ENCODE results near the gene OXSR1. TPM values are rescaled to one million over a fixed set of nuclear protein-coding genes. Genes with fewer than 3 reads are reported as not detected.

The OXSR1 gene
- total and polyA plus RNA-seq, 9 donors: 12.4 to 41.1 (median 28.4) TPM

DNA sequence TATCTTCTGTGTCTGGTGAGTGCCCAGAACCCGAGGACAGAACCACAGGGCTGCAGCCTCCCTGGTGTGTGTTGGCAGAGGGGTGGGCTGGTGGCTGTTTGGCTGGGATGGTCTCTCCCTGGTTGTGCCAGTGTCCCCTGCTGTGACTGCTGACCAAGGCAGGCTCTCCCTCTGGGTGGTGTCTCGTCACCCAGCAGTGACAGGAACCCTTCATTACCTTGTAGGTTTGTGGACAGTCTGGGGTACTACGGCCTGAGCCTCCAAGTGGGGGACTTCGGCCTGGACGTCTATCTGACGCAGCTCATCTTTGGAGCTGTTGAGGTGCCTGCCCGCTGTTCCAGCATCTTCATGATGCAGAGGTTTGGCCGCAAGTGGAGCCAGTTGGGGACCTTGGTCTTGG, 110.3 kb downstream of the OXSR1 start:
- WGBS, 3 donors: 92 to 97% (median 93%) methylated on average over 8 of the region's 8 CpGs
- no peak for DNase-seq
- Histone ChIP-seq H3K27ac (no peak overlapping the region), H3K27me3 (no peaks in the 10 kb centered on the region), H3K9me3 (no peaks in the 10 kb centered on the region), H3K4me3 (no peak overlapping the region), H3K4me1 (ENCODE audit: insufficient read depth) (no peaks in the 10 kb centered on the region), H3K36me3 (no peaks in the 10 kb centered on the region)
- TF ChIP-seq, protein P1, sequence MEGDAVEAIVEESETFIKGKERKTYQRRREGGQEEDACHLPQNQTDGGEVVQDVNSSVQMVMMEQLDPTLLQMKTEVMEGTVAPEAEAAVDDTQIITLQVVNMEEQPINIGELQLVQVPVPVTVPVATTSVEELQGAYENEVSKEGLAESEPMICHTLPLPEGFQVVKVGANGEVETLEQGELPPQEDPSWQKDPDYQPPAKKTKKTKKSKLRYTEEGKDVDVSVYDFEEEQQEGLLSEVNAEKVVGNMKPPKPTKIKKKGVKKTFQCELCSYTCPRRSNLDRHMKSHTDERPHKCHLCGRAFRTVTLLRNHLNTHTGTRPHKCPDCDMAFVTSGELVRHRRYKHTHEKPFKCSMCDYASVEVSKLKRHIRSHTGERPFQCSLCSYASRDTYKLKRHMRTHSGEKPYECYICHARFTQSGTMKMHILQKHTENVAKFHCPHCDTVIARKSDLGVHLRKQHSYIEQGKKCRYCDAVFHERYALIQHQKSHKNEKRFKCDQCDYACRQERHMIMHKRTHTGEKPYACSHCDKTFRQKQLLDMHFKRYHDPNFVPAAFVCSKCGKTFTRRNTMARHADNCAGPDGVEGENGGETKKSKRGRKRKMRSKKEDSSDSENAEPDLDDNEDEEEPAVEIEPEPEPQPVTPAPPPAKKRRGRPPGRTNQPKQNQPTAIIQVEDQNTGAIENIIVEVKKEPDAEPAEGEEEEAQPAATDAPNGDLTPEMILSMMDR (IDR thresholded peaks at IDR 0.05): no peak
- TF ChIP-seq EP300 (IDR thresholded peaks at IDR 0.05) (no peak), POLR2A (IDR thresholded peaks at IDR 0.05) (no peak)
- intact Hi-C loops (cut with DNase I): no loop called here

DNA sequence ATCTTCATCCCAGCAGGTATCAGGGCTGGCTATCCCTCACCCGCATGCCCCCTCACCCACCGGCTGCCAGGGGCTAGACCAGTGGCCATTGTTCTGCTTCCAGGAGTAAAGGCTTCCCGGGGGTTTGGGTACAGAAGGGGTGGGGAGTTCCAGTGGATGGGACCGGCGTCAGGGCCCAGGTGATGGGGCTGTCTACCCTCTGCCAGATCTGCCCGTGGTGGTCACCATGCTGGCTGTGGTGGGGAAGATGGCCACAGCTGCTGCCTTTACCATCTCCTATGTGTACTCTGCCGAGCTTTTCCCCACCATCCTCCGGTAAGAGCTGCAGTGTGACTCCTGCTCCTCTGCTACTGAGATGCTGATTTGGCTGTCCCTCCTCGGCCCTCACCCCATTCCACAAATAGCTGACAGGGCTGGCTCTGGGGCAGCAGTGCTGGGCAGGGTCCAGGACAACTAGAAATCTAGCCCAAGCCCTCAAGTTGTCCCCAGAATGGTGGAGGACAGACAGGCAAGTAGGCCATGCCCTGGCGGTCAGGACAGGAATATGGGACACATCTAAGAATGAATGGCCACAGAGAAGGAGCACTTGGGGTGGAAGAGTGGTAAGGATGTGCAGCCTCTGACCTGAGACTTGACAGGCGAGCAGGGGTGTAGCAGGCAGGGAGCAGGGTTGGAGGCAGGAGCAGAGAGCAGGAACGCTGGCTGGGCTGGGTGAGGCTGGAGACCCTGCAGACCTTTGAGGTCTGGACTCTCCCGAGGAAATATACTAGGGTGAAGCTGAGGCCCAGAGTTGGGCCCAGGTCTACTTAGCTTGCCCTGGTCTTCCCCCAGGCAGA, 111.0 kb downstream of the OXSR1 start:
- no peaks in the 10 kb centered on the region for H3K9me3 ChIP-seq
- TF ChIP-seq EP300 (IDR thresholded peaks at IDR 0.05) (no peak), POLR2A (IDR thresholded peaks at IDR 0.05) (no peak)
- TF ChIP-seq, protein P1 (IDR thresholded peaks at IDR 0.05): no peak
- H3K27ac ChIP-seq: no peak overlapping the region
- intact Hi-C loops (cut with DNase I): no loop called here
- no peaks in the 10 kb centered on the region for H3K36me3 ChIP-seq
- no peak for DNase-seq
- no peak overlapping the region for H3K4me3 ChIP-seq
- WGBS, 3 donors: 94 to 97% (median 94%) methylated on average over 13 of the region's 13 CpGs
- no peaks in the 10 kb centered on the region for H3K4me1 ChIP-seq (ENCODE audit: insufficient read depth)
- H3K27me3 ChIP-seq: no peaks in the 10 kb centered on the region

DNA sequence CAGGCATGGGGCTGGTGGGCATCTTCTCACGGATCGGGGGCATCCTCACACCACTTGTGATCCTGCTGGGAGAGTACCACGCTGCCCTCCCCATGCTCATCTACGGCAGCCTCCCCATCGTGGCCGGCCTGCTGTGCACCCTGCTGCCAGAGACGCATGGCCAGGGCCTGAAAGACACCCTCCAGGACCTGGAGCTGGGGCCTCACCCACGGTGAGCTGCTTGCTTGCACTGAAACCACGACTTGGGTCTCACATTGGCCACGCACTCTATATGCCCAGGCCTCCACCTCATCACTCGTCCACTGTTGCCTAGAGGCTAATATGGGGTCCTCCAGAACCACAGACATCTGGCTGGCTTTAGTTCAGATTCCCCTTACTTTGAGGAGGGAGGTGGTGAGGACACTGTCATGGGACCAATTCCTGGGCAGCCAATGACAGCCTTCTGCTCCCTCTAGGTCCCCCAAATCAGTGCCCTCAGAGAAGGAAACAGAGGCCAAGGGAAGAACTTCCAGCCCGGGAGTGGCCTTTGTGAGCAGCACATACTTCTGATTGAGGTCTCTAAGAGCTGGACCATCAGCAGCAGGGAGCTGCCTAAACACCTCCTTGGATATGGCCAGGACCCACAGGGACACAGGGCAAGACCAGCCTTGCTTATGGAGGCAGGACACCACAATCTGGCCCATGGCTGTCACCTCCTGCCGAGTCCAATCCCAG, 111.7 kb downstream of the OXSR1 start:
- TF ChIP-seq, protein P1 (IDR thresholded peaks at IDR 0.05): no peak
- TF ChIP-seq POLR2A (IDR thresholded peaks at IDR 0.05) (no peak), EP300 (IDR thresholded peaks at IDR 0.05) (no peak)
- H3K27me3 ChIP-seq: no peaks in the 10 kb centered on the region
- no peaks in the 10 kb centered on the region for H3K9me3 ChIP-seq
- H3K4me1 ChIP-seq (ENCODE audit: insufficient read depth): no peaks in the 10 kb centered on the region
- no peak overlapping the region for H3K27ac ChIP-seq
- intact Hi-C loops (cut with DNase I): no loop called here
- H3K36me3 ChIP-seq: no peaks in the 10 kb centered on the region
- DNase-seq: no peak
- no peak overlapping the region for H3K4me3 ChIP-seq
- WGBS, 3 donors: 93 to 97% (median 94%) methylated on average over 10 to 13 of the region's 13 CpGs

DNA sequence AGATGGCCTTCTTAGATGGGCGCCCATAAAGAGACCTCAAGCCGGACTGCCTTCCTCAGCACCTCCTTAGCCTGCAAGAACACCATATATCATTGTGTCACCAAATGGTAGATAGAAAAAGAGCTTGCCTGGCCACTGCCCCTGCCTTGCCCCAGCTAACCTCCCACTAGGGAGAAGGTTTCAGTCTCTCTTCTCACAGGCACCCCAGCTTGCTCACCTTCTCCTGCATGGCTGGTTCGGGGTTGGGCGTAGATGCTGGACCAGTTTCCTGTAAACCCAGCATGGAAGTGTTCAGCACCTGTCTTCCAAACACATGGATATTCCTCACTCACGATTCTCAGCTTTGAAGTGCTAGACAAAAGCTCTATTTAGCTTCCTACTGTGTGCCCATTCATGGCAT, 113.5 kb downstream of the OXSR1 start:
- Histone ChIP-seq H3K27ac (no peak overlapping the region), H3K4me3 (no peak overlapping the region), H3K27me3 (no peaks in the 10 kb centered on the region), H3K4me1 (ENCODE audit: insufficient read depth) (no peaks in the 10 kb centered on the region), H3K9me3 (no peaks in the 10 kb centered on the region), H3K36me3 (no peaks in the 10 kb centered on the region)
- TF ChIP-seq EP300 (IDR thresholded peaks at IDR 0.05) (no peak), POLR2A (IDR thresholded peaks at IDR 0.05) (no peak)
- TF ChIP-seq, protein P1 (IDR thresholded peaks at IDR 0.05): no peak
- no peak for DNase-seq
- intact Hi-C loops (cut with DNase I): no loop called here
- WGBS, 3 donors: 87 to 94% (median 93%) methylated on average over 5 of the region's 5 CpGs

All from ovary (tissue), 9 donors.